A673 (cell line): ENCODE measurements around the gene HDAC10. TPM values are rescaled to one million over a fixed set of nuclear protein-coding genes. Genes with fewer than 3 reads are reported as not detected.

Experiments
- BruUV-seq: library from RNA; stranded (reverse); fragments of 400-500 nt; replicated peaks from 2 replicates; lab custom pipeline; 2021; lab: Mats Ljungman, UMichigan
- CTCF ChIA-PET: fragments of 300-600 bp; sonication (Branson Sonifier 250); formaldehyde crosslinking; loops from one replicate; lab custom pipeline; 2022; ENCODE audit warnings: antibody characterized with exemption; lab: Charles Lee
- POLR2A ChIA-PET: fragments of 300-600 bp; sonication (Branson Sonifier 250); formaldehyde crosslinking; loops from one replicate; lab custom pipeline; 2022; ENCODE audit warnings: antibody characterized with exemption; ENCODE audit not compliant: low non-redundant PET; lab: Charles Lee
- DNase-seq: peaks from one replicate; pipeline ENCODE4 v3.0.0-alpha.2; 2015; ENCODE audit warnings: low spot score
- H3K27ac ChIP-seq: fragments of 200-600 bp; sonication (generic); 2 replicates; pipeline ENCODE4 v1.5.1; 2016; ENCODE audit warnings: mixed run types, low read depth, mild to moderate bottlenecking, mixed read lengths, antibody characterized with exemption, low read length; ENCODE audit not compliant: poor library complexity, severe bottlenecking
- H3K27me3 ChIP-seq: fragments of 200-600 bp; sonication (generic); replicated peaks from 2 replicates; pipeline ENCODE4 v1.6.1; 2017; ENCODE audit warnings: mixed run types, low read depth, mild to moderate bottlenecking, mixed read lengths, antibody characterized with exemption, low read length; ENCODE audit not compliant: insufficient read depth, poor library complexity
- H3K36me3 ChIP-seq: fragments of 200-600 bp; sonication (generic); 2 replicates; pipeline ENCODE4 v1.6.1; 2016; ENCODE audit warnings: mixed run types, mild to moderate bottlenecking, mixed read lengths, antibody characterized with exemption, low read length; ENCODE audit not compliant: insufficient read depth, poor library complexity, severe bottlenecking
- H3K4me1 ChIP-seq: fragments of 200-600 bp; sonication (generic); 2 replicates; pipeline ENCODE4 v1.6.1; 2017; ENCODE audit warnings: mixed run types, mild to moderate bottlenecking, mixed read lengths, antibody characterized with exemption, low read length; ENCODE audit not compliant: insufficient read depth, poor library complexity, severe bottlenecking
- H3K4me3 ChIP-seq: fragments of 200-600 bp; sonication (generic); 2 replicates; pipeline ENCODE4 v1.5.1; 2016; ENCODE audit warnings: low read depth, mixed run types, mild to moderate bottlenecking, mixed read lengths, low read length; ENCODE audit not compliant: poor library complexity, severe bottlenecking
- H3K9me3 ChIP-seq: fragments of 200-600 bp; sonication (generic); 2 replicates; pipeline ENCODE4 v1.6.1; 2016; ENCODE audit warnings: mixed run types, low read depth, mild to moderate bottlenecking, mixed read lengths, antibody characterized with exemption, low read length; ENCODE audit not compliant: poor library complexity, severe bottlenecking
- CTCF ChIP-seq: fragments of 300-800, 200-600 bp; sonication (generic); conservative IDR thresholded peaks from 2 replicates; pipeline ENCODE4 v1.5.1; 2017; ENCODE audit warnings: low read depth, mild to moderate bottlenecking, antibody characterized with exemption, low read length, moderate library complexity, mixed read lengths
- EZH2 ChIP-seq: fragments of 200-600 bp; sonication (generic); IDR thresholded peaks from 2 replicates; pipeline ENCODE4 v1.6.1; 2017; ENCODE audit warnings: borderline replicate concordance, low read depth, mild to moderate bottlenecking, mixed read lengths, antibody characterized with exemption, low read length; ENCODE audit not compliant: poor library complexity, severe bottlenecking
- intact Hi-C: fragments of 100-400 bp; cut with micrococcal nuclease; formaldehyde crosslinking; loops from one replicate; pipeline ENCODE4 v1.10.0; 2022; ENCODE audit not compliant: unreplicated experiment
- total RNA-seq: library from RNA; stranded (reverse); gene quantifications from 2 replicates; pipeline ENCODE4 v1.2.3, GENCODE V29; 2021

Gene HDAC10
- total RNA-seq, 1 experiment from 2014 or later = 38.6 TPM

DNA sequence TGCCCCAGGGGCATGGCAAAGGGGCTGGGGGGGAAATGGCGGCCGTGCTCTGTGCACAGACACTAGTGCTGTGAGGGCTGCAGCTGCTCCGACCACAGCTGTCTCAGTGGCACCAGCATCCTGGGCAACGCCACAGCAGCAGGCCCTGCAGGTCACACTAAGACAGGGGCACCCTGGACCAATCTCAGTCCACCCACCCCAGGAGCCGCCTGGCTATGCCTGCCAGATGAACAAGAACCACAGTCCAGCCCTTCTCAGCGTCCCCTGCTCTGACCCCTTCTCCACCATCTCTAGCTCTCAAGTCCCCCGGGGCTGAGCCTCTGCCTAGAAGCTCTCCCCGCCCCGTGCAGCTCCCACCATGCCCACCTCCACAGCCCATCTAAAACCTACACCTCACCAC lies 22.7 kb downstream of the HDAC10 start:
- Histone ChIP-seq H3K27me3 (no peaks in the 10 kb centered on the region), H3K9me3 (no peaks in the 10 kb centered on the region), H3K27ac (no peak overlapping the region), H3K36me3 (peaks cover 12% of the 10 kb centered on the region), H3K4me3 (no peak overlapping the region), H3K4me1 (no peaks in the 10 kb centered on the region)
- POLR2A ChIA-PET = no interaction called here
- DNase-seq = no peak
- TF ChIP-seq EZH2 (no peak), CTCF (no peak)
- intact Hi-C loops = no loop called here
- no TSS peak for BruUV-seq
- CTCF ChIA-PET = no interaction called here

GRCh38 chr22:50227579-50228215 lies 23.4 kb downstream of the HDAC10 start:
- DNase-seq = no peak
- no peak for TF ChIP-seq CTCF
- TF ChIP-seq EZH2 = no peak
- intact Hi-C loops = no loop called here
- no peak overlapping the region for H3K27ac ChIP-seq
- no peak overlapping the region for H3K4me3 ChIP-seq
- H3K27me3 ChIP-seq = no peaks in the 10 kb centered on the region
- CTCF ChIA-PET = no interaction called here
- H3K9me3 ChIP-seq = no peaks in the 10 kb centered on the region
- H3K4me1 ChIP-seq = no peaks in the 10 kb centered on the region
- POLR2A ChIA-PET = no interaction called here
- peaks cover 13% of the 10 kb centered on the region for H3K36me3 ChIP-seq
- no TSS peak for BruUV-seq

GRCh38 chr22:50226875-50227165 lies 24.2 kb downstream of the HDAC10 start:
- intact Hi-C loops = no loop called here
- POLR2A ChIA-PET = no interaction called here
- Histone ChIP-seq H3K4me1 (no peaks in the 10 kb centered on the region), H3K9me3 (no peaks in the 10 kb centered on the region), H3K4me3 (no peak overlapping the region), H3K27me3 (no peaks in the 10 kb centered on the region), H3K36me3 (peaks cover 22% of the 10 kb centered on the region), H3K27ac (no peak overlapping the region)
- CTCF ChIA-PET = no interaction called here
- no TSS peak for BruUV-seq
- DNase-seq = no peak
- TF ChIP-seq EZH2 (no peak), CTCF (no peak)
